HG03521 (cell line): ENCODE measurements around the gene PLPPR5.
"Not testable (repeated sequence)": the region's sequence is repeated elsewhere in the genome, so short reads cannot be mapped to it uniquely, and the experiment has no call there.

Experiments used
- ATAC-seq: cut with Tn5 transposase; IDR thresholded peaks from one replicate; pipeline ENCODE4 v1.9.1; 2021; ENCODE audit warnings: mild to moderate bottlenecking, moderate library complexity; ENCODE audit not compliant: unreplicated experiment

Gene PLPPR5

GRCh38 chr1:98919652-98920051 is 85.0 kb downstream of the PLPPR5 start:
- no peak for ATAC-seq

DNA sequence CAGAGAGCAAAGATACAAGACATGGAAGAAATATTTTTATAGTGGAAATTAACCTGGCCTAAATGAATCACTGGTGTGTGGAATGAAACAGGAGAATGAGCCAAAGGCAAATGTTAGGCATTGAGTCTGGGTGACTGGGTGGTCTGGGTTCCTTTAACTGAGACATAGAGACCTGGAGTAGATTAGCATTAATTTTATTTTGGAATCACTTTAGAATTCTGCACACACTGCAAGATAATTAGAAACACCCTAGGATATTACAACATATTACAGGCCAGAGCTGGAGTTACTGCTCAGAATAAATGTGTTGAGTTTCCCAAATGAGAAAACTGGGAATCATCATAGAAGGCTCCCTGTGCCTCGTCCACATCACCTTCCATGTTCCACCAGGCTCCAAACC is 85.5 kb downstream of the PLPPR5 start:
- ATAC-seq: no peak

GRCh38 chr1:98914547-98914946 is 90.1 kb downstream of the PLPPR5 start:
- ATAC-seq: no peak

GRCh38 chr1:98910827-98911226 is 93.8 kb downstream of the PLPPR5 start:
- no peak for ATAC-seq

GRCh38 chr1:98908980-98909379 is 95.7 kb downstream of the PLPPR5 start:
- no peak for ATAC-seq

- ATAC-seq: no peak
Observed at GRCh38 chr1:98906809-98907208, 97.9 kb downstream of the PLPPR5 start.

DNA sequence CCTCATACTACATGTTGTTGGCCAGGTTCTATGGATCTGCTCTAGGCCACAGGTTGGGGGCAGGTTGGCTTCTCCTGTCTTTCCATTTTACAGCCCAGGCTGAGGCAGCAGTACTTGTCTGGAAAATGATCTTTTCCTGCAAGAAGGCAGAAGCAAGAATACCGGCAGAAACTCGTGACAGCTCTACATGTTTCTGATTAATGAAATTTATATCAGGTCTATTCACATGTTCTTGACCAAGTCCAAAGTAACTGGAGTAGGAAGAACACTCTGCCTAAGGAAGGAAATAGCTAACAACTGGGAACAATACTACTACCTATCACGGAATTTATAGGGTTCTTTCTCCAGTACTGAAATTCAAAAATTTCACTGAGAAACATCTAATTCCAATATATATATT is 98.3 kb downstream of the PLPPR5 start:
- no peak for ATAC-seq

DNA sequence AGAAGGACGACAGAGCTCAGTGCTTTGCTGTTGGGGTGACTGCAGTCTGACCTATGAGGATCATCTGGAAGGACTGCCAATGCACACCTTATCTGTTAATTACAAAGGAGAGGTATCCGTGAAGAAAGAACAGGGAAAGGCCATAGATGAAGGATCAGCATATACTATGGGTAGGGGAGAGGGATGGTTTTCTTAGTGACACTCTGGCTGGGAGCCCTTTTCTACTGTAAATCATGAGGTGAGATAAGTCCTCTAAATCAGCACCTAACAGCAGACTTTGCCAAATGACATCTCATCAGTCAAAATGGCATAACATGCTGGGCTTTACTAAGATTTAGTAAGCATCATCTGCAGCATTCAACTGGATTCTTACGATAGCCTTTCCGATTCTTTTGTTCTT is 100.0 kb downstream of the PLPPR5 start:
- ATAC-seq: no peak

DNA sequence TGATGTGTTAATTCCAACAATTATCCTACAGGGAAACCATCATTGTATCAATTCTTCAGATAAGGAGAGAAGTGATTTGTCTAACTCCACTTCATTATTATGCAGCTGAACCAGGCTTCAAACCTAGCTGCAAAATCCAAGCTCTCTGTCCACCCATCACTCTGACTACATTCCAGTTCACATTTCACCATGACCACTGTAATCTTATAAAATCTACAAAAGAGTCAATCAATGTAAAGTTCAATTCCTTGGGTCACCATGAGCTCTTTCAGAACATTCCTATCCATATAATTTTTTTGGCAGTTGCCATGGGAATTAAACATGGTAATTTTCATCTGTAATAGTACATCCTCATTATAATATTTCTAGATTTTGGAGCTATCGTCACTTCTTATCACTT is 100.9 kb downstream of the PLPPR5 start:
- no peak for ATAC-seq

DNA sequence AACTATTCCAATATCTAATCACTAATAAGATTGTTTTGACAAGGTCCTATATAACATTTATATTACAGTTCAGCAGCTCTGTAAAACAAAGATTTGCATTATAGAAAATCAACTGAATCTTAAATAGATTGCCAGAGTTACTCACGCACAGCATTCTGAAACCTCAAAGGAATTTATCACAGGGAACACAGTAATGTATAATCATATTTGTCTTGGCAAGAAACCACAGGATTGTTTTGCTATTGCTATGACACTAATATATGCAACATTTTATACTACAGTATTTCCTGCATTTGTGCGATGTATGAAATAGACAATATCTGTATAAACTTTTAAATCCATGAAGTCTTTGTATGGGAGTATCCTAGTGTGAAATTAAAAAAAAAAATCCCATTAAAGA is 101.4 kb downstream of the PLPPR5 start:
- no peak for ATAC-seq

DNA sequence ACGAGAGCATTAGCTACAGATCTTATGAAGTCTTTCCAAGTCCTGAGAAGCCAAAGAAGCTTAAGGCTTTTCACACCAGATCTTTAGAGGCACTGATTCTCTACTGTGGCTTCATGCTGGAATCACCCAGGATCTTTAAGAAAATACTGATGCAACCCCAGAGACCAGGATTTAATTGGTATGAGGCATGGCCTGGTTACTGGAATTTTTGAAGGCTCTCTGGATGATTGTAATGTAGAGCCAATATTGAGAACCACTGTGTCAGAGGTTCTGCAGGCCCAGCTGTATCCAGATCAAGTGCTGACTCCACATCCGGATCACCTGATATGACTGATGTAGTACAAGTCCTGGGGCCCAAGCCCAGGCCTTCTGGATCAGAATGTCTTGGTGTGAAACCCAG is 105.7 kb downstream of the PLPPR5 start:
- no peak for ATAC-seq

DNA sequence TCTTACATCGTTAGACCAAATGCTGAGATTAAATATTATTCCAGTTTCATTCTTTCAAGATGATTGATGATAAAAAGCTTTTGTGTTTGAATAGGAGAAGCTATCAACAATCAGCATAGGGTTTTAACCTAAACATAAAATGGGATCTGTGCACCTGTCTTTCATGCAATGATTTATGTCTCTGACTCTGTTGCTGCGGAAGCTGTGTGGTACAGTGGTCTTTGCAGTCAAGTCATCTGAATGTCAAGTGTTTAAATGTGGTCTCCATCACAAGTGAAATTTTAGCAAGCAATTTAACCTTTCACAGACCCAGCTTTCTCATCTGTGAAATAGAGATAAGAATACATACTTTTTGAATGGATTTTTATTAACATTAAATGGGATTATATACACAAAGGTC is 107.2 kb downstream of the PLPPR5 start:
- no peak for ATAC-seq

GRCh38 chr1:98896711-98897445 is 107.8 kb downstream of the PLPPR5 start:
- no peak for ATAC-seq

GRCh38 chr1:98893371-98893770 is 111.3 kb downstream of the PLPPR5 start:
- ATAC-seq: no peak

DNA sequence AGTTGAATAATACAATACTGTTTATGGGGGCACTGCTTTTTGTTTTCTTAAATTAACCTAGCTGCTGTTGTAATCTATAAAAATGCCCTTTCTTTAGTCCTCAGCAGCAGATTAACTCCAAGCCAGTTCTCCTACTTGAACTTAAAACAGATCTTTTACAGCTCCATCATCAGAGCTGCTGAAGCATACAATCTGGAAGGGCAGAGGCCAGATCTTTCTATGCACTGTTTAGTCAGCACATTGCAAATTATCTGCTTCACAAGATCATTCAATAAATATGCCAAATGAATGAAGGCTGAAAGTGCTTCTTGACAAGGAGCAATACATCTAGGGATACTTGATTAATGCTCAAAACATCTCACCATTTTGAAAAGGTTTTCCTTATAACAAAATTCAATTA is 115.8 kb downstream of the PLPPR5 start:
- no peak for ATAC-seq

GRCh38 chr1:98887507-98887906 is 117.2 kb downstream of the PLPPR5 start:
- ATAC-seq: no peak

DNA sequence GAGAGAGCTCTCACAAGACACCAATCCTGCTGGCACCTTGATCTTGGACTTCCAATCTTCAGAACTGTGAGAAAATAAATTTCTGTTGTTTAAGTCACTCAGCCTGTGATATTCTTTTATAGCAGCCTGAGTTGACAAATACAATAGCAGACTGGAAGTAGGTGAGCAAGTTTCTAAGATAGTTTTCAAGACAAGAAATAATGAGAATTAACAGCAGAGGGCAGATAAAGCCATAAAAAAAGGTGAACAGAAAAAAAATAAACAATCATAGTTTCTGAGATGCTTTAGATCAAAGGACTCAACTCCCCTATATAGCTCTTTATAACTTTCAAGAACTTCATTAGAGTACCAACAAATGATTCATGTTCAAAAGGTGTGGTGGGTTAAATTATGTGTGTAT is 119.8 kb downstream of the PLPPR5 start:
- ATAC-seq: no peak

DNA sequence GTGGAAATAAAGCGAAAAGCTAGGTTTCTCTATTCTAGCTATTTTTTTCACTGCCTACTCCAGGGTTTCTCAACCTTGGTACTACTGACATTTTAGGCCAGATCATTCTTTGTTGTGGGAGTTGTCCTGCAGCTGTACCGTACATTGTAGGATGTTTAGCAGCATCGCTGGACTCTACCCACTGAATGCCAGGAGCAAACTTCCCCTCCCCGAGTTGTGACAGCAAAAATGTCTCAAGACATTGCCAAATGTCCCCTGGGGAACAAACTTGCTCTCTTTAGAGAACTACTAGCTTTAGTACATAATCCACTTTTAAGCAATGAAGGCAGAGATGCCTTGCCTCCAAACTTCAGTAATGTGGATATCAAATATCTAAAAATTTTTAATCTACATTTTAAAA is 122.8 kb downstream of the PLPPR5 start:
- no peak for ATAC-seq

GRCh38 chr1:98881234-98881633 is 123.4 kb downstream of the PLPPR5 start:
- not testable (repeated sequence) for ATAC-seq

DNA sequence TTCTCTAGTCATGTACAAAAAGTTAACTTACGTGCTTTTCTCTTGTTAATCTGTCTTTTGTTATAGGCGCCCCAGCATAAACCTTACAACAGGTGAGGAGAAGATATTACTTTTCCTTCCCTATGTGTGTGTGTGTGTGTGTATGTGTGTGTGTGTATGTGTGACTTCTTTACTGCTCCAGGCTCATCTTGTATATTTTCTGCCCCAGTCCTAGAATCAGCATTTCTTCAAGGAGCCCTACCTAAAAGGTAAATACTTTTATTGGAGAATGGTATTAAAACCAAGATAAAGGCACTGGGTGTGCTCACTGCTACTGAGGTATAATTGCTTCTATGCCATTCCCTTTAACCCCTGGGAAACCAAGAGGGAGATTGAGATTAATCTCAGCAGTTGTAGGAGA is 129.8 kb downstream of the PLPPR5 start:
- no peak for ATAC-seq

- peak; percentile 97 for ATAC-seq
Observed at GRCh38 chr1:98870959-98871903, 133.4 kb downstream of the PLPPR5 start.

GRCh38 chr1:98865796-98866195 is 138.9 kb downstream of the PLPPR5 start:
- ATAC-seq: no peak
